HG03342 (cell line): ENCODE results near the gene LIPT2.

Source experiments
- ATAC-seq: cut with Tn5 transposase; IDR thresholded peaks from one replicate; pipeline ENCODE4 v1.9.1; 2021; ENCODE audit warnings: mild to moderate bottlenecking, moderate library complexity; ENCODE audit not compliant: unreplicated experiment

LIPT2 gene

DNA sequence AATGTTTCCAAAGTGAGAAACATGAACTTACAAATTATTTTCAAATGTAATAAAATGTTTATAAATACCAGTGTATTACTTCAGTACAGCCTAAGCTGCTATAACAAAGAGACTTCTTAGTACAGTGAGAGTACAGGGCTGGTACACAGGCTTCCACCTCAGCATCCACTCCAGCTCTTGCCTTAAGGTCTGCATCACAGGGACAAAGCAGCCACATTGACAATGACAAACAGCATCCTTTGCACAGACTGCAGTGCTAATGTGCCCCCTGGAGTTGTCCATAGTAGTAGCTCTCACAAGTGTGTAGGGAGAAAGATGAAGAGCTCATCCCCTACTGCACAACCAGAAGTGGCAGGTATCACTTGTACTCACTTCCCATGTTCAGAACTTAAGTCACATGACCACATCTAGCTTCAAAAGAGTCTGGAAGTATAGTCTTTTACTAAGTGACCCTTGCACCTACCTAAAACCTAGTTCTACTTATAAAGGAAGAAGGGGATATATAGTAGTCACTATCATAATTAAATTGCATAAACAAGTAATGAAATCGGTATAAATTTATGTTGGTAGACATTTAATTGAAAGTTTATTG is 10.7 kb upstream of the LIPT2 start:
- no peak for ATAC-seq

DNA sequence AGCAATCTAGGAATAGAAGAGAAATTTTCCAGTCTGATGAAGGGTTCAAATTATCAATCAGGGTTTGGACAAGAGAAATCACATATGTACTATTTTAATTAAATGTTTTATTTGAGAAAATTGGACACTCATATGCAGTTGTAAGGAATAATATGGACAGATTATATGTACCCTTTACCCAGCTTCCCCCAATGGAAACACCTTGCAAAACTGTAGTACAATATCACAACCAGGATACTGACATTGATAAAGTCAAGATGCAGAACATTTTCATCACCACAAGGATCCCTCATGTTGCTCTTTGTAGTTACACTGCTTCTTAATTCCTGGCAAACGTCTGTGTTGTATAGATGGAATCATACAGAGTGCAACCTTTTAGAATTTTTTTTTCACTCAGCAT is 1.4 kb upstream of the LIPT2 start:
- no peak for ATAC-seq

DNA sequence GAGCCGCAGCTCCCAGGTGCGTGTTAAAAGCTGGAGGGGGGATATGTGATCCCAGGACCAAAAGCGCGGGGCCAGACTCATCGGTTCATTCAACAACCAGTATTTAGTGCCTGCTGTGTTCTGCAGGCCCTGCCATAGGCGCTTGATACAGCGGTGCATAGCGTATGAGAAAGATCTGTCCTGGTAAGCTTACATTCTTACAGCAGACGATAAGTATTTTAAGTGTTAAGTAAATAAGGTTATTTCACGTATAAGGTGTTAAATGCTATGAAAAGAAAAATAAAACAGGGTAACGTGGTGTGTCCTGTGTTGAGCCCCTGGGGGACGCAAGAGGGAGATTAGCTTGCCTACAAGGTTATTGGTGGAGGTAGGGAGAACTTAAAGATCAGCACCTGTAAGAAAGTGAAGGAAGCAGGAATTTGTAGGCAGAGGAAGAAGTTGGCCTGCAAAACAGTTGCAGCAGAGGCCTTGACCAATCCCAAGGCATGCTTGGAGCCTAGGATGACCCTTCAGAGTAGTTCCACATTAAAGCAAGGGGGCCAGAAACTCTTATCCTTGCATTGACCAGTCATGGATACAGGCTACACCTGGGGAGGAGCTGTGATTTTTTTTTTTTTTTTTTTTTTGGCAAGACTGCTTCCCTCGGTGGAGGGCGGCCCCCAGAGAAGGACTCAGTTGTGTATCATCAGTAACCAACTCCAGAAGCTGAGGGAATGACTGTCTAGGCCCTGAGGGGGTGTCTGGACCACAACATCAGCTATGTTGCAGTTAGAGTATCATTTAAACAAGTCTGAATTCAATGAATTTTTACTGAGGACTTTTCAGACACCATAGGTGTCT is 487 bp upstream of the LIPT2 start:
- ATAC-seq = no peak

DNA sequence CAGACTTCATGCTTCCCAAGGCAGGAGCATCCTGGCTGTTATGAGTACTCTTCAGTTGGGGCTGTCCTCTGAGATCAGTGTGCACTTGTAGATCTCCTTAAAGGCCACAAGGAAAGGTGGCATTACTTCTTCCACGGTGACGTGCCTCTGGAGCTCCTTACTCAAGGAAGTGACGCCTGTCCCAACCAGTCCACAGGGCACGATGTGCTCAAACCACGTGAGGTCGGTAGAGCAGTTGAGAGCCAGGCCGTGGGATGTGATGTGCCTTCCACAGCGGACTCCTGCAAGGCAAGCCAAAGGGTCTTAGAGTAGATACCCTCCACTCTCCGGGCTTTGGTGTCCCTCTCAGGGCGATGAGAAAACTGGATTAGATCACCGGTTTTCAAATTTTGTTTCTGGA is 1.4 kb downstream of the LIPT2 start:
- ATAC-seq = no peak

DNA sequence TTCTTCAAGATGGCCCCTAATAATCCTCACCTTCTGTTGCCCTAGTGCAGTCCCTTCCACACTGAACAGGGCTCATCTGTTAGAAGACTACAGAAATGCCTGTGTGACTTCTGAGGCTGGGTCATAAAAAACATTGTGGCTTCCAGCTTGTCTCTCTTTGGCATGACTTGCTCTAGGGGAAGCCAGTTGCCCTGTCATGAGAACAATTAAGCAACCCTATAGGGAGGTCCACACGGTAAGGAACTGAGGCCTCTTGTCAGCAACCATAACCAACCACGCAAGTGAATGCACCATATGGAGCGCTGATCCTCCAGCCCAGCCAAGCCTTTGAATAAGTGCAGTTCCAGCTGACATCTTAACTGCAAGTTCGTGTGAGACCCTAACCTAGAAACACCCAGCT is 2.6 kb downstream of the LIPT2 start:
- ATAC-seq = no peak

DNA sequence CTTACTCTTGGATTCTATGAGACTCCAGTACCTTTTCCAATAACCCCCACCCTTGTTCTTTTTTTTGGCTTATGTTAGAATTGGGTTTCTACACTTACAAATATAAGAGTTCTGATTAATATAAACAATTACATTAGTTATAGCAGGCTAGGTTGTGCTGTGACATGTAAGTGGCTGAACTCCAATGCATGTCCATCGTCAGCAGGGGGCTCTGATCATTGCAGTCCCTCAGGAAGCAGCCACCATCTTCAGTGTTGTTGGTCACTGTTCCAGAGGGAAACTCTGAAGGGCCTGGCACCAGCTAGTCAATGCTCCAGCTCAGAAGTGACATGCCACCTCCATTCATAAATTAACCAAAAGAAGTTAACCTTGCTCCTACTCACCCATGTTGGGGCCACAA is 5.6 kb downstream of the LIPT2 start:
- no peak for ATAC-seq

DNA sequence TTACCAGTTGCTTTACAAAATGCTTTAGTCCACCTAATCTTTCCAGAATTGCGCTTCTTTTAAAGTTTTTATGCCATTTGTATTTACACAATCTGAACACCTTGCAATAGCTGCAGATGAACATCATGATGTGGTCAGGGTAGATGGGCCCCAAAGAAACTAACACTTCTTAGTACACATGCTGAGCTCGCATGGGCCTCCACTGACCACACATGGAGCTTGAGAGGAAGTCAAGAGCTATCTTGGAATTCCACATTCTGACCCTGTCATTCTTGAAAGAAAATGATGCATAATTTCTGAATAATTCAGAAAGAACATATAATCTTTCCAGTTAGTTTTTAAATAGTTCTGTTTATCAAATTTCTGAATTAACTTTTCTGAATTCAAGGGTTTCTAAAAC is 7.7 kb downstream of the LIPT2 start:
- no peak for ATAC-seq

DNA sequence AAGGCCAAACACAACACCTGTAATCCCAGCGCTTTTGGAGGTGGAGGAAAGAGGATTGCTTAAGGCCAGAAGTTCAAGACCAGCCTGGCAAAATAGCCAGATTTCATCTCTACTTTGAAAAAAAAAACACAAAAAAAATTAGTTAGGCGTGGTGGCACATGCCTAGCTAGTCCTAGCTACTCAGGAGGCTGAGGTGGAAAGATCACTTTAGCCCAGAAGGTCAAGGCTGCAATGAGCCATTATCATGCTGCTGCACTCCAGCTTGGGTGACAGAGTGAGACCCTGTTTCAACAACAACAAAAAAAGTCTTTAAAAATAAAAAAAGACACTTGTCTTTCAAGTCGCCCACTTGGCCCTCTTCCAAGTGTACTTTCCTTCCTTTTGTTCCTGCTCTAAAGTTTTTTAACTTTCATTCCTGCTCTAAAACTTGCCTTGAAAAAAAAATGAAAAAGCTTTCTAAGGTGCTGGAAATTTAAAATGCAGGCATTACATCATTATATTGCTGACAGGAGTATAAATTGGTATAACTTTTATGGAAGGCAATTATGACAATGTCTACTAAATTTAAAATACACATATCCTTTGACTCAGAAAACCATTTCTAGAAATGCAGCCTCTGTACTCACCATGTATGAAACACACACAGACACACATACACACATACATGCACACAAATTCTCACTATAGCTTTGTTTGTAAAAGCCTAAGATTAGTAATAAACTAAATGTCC is 12.7 kb downstream of the LIPT2 start:
- ATAC-seq = no peak

DNA sequence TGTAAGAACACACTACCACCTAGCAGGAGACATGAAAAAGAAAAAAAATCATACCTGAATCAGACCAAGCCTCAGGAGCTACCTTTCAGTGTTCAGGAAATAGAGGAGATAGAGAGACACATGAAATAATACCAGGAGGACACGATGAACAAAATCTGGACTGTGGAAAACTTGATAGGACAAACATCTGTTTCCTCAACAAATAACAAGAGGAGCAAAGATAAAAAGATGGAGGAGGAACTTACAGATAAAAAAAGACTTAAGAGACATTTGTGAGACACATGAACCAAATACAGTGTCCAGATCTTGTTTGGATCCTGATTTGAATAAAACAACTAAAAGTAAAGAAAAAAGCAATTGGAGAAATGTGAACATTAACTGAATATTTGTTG is 13.8 kb downstream of the LIPT2 start:
- no peak for ATAC-seq

DNA sequence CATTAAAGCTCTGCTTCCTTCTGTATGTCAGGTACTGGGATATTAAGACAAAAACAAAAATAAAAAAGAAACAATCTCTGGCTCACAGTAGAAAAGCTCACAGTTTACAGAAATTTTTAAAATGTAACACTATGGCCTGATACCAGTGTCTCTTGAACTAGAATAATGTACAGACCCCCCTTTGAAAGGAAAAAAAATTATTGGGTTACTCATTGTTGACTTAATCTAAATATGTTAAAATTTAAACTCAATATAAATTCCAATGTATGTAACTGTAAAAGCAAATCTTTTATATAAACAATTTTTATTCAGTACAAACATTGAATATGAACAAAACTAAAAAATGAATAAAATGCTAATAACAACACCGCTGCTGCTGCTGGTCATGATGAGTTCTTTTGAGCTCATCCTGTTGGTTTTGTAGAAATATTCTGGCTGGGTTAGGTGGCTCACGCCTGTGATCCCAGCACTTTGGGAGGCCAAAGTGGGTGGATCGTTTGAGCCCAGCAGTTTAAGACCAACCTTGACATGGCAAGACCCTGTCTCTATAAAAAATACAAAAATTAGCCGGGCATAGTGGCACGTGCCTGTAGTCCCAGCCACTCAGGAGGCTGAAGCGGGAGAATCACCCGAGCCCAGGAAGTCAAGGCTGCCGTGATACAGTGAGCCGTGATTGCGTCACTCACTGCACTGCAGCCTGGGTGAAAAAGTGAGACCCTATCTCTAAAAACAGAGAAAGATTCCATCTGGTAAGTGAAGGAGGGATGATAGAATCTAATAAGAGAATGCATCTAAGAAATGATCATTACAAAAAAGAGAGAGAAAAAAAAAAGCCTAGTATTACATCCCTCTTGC is 14.4 kb downstream of the LIPT2 start:
- ATAC-seq = no peak

DNA sequence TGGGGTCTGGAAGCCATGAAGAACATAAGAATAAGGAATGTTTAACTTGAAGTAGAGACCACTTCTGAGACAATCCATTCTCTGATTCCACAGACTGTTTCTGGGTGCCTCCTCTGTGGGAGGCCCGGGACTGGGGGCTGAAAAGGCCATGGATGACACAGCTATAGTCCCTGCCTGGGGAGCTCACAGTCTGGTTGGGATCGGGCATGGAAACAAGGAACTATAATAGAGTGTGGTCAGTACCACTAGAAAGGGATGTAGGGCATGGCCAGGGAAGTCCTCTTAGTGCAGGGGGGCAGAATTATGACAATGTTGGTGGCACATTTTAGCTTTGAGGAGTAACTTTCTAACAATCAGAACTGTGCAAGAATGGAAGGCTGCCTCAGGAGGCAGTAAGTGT is 17.0 kb downstream of the LIPT2 start:
- no peak for ATAC-seq

DNA sequence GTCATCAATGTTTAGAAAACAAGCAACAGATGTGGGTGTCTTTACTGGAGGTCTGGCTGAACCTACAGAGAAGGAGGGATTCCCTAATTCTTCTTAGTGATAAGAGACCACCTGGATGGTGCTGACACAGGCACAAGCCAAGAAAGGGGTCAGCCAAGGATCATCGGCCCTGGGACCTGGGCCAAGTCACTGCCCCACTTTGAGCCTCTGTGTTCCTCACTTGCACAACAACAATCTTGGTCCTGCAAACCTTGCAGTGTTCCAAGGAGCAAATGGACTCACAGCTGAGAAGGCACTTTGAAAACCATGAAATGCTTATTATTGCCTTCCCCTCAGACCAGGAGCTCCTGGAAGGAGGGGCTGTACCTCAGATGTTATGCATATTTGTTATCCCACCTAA is 19.2 kb downstream of the LIPT2 start:
- no peak for ATAC-seq

DNA sequence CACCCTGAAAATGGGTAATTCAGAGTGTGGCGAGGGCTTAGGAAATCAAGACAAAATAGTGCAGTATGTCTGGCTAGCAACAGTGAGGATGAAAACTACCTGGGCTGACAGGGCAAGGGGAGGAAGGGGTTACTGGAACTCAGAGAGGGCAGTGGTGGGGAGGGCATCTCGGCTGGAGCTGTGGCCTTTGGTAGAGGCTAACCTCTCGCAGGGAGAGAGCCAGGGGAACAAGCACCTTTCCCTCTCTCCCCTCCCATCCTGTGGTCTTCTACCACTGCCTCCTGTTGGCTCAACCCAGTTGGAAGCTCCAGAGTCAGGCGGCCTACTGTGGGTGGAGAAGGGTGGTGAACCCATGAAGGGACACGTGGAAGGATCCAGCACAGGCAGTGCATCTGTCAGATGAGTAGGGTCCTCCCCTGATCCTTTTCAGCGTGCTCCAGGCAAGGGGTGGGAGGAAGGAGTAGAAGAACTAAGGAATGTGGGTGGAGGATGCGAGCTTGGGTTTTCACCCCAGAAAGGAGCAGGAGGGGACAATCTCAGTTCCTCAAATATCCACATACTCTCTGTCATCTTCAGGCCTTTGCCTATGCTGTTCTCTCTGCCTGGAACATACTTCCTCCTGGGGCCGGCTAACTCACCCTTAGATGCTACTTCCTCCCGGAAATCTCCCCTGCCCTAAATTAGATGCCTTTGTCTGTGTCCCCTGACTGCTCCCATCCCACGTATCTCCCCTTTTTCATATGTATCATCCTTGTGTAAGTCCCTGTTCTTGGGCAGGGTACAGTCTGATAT is 19.9 kb downstream of the LIPT2 start:
- ATAC-seq = no peak

DNA sequence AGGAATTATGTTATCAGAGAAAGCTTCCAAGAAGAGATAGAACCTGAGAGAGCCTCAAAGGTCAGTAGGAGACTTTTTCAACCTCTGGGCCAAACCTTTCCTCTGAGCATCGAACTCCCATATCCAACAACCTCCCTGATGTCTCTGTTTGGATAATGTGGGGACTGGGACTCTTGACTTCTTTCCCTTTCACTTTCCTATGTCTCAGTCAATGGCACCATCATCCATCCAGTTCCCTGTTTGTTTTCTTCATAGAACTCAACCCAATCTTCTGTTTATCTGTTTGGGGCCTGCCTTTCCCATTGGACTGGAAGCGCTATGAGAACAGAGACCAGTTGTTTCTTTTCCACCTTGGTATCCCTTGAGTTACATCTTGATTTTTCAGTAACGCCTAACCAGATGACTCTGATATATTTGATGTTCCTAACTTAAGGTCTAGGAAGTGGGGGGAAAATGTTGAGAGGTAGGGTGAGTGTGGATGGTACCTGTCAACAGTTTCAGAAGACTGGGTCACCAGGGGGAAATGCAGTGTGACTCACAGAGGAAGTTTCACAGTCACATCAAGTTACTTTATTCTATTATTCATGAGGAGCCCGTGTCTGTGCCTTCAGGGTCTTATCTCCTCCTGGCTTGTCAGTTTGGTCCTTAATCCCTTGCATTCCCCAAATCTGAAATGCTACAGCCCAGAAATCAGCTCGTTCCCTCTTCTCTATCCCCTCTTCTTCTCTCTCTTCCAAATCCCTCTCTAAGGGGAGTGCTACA is 21.7 kb downstream of the LIPT2 start:
- no peak for ATAC-seq

DNA sequence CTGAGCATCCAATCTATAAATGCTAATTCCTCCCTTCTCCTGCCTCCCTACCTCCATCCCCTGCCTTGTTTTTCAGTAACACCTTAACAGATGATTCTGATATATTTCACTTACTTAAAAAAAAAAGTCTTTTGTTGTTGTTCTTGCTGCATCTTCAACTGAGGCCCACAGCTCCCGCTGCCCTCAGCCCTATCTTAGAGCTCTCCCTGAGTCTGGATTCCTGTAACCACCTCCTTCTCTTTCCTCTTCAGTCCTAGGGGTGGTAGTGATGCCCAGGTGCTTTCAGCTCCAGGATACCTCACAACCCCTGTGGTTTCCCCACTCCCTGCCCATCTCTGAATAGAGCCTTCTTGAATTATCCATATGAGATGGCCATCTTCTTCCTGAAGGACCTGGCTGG is 22.5 kb downstream of the LIPT2 start:
- ATAC-seq = no peak

DNA sequence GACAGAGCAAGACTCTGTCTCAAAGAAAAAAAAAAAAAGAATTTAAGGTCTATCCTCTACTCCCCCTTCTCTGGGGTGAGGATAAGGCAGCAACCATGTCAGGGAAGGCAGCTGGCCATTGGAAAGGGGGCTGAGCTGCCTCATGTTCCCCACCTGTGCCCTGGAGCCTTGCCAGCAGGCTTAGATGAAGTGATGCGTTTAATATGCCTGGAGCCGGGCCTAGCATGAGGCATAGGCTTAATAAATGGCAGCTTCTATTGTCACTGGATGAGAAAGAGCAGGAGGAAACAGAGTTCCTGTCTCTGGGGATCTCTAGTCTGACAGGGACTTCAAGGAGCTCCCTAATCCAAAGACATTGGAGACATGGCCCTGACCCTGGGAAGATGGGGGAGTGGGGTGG is 23.0 kb downstream of the LIPT2 start:
- ATAC-seq = no peak

DNA sequence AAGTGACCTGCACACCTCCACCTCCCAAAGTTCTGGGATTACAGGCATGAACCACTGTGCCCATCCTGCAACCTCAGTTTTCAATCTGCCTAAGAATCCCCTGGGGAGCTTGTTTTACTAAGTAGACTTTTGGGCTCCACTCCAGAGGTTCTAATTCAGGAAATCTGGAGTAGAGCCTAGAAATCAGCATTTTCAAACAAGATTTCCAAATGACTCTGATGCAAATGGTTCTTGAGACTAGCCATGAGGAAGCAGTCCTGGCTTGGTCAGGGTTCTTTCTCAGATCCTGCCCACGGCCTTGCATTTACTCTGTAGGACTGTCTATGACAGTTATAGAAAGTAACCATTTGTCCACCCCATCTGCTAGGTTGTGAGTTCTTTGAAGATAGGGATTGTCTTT is 24.6 kb downstream of the LIPT2 start:
- no peak for ATAC-seq

DNA sequence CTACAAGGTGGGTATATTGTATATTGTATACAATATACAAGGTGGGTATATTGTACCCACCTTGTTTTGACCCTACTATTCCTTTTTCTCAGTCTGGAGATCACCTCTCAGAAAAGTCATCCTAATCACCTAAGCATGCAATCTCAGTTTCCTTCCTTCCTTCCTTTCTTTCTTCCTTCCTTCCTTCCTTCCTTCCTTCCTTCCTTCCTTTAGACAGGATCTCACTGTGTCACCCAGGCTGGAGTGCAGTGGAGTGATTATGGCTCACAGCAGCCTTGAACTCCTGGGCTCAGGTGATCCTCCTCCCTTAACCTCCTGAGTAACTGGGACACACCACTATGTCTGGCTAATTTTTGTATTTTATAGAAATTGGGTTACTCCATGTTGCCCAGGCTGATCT is 25.0 kb downstream of the LIPT2 start:
- no peak for ATAC-seq

DNA sequence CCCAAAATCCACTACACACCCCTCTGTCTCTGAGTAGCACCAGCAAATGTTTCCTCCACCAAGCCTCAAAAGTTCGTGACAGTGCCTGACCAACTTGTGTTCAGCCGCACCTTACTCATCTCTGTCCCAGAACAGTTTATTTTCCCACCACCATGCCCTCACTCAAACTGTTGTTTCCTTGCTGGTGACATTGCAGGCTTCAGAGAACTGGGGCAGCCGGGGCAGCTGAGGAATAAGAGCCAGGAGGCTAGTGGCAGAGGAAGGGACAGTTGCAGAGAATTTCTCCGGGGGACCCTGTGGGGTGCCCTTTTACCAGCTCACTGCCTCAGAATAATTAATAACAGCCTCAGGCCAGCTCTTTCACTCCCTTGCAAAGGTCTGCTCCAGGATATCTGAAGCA is 25.5 kb downstream of the LIPT2 start:
- ATAC-seq = no peak
